T-cell (primary cell): ENCODE results near the gene CCSER1. TPM values are rescaled to one million over a fixed set of nuclear protein-coding genes. Genes with fewer than 3 reads are reported as not detected.

Experiments
- ATAC-seq, 4 experiments: fragments of 200-7000 bp in 3 of 4; fragments of 150-1000 bp in 1 of 4; cut with Tn5 transposase; replicated peaks in 1 of 4; 1 replicate in 3 of 4; 2 replicates in 1 of 4; pipeline ENCODE4 v1.10.0; 2021; ENCODE audit warnings: moderate library complexity in 3 of 4, mild to moderate bottlenecking in 2 of 4, moderate number of reproducible peaks in 1 of 4
- CTCF ChIA-PET, 2 donors: fragments of 300-600 bp; sonication (Branson Sonifier 250); formaldehyde crosslinking; loops; one replicate each; lab custom pipeline; 2022; ENCODE audit warnings: antibody characterized with exemption in 2 of 2; lab: Charles Lee
- POLR2A ChIA-PET, 2 donors: fragments of 300-600 bp; sonication (Branson Sonifier 250); formaldehyde crosslinking; loops; one replicate each; lab custom pipeline; 2022; ENCODE audit warnings: antibody characterized with exemption in 2 of 2; lab: Charles Lee
- DNase-seq, 35 experiments: peaks; one replicate each; pipeline versions ENCODE4 v3.0.0 to v3.0.0-alpha.2; 2013 to 2023
- H3K27ac ChIP-seq: one replicate; pipeline ENCODE4 v1.5.1; 2013; ENCODE audit warnings: low read length
- H3K27me3 ChIP-seq, 2 experiments: replicated peaks in 1 of 2; 1 replicate in 1 of 2; 2 replicates in 1 of 2; pipeline versions ENCODE4 v1.6.1 to v1.7.0; 2013; ENCODE audit warnings: low read length in 1 of 2, mixed read lengths in 1 of 2; ENCODE audit not compliant: control insufficient read depth in 2 of 2, insufficient read depth in 2 of 2; ENCODE audit errors: extremely low read depth in 1 of 2
- H3K36me3 ChIP-seq, 2 donors: 1 replicate in 1 of 2; 2 replicates in 1 of 2; pipeline versions ENCODE4 v1.6.1 to v1.7.0; 2013; ENCODE audit warnings: low read length in 1 of 2; ENCODE audit not compliant: control insufficient read depth in 2 of 2, insufficient read depth in 1 of 2; ENCODE audit errors: extremely low read depth in 1 of 2
- H3K4me1 ChIP-seq, 2 experiments: 1 replicate in 1 of 2; 2 replicates in 1 of 2; pipeline versions ENCODE4 v1.6.1 to v1.7.0; 2013; ENCODE audit warnings: low read length in 2 of 2, mixed read lengths in 1 of 2; ENCODE audit not compliant: insufficient read depth in 2 of 2, control insufficient read depth in 1 of 2; ENCODE audit errors: extremely low read depth in 1 of 2
- H3K4me3 ChIP-seq, 2 donors: 1 replicate in 1 of 2; 2 replicates in 1 of 2; pipeline versions ENCODE4 v1.5.1 to v1.7.0; 2013; ENCODE audit warnings: mild to moderate bottlenecking in 2 of 2, low read length in 1 of 2, moderate library complexity in 1 of 2; ENCODE audit not compliant: control insufficient read depth in 1 of 2; ENCODE audit errors: extremely low read depth in 1 of 2
- H3K9me3 ChIP-seq: 2 replicates; pipeline ENCODE4 v1.7.0; 2013
- H3K27ac Mint-ChIP-seq, 2 donors: one replicate each; pipeline ENCODE4 v1.8.0; 2020 to 2021; ENCODE audit warnings: mild to moderate bottlenecking in 2 of 2, mixed read lengths in 2 of 2
- H3K27me3 Mint-ChIP-seq, 2 donors: one replicate each; pipeline ENCODE4 v1.8.0; 2021 to 2022; ENCODE audit warnings: mixed read lengths in 2 of 2
- H3K36me3 Mint-ChIP-seq: one replicate; pipeline ENCODE4 v1.8.0; 2021; ENCODE audit warnings: mixed read lengths
- H3K4me1 Mint-ChIP-seq, 3 donors: one replicate each; pipeline ENCODE4 v1.8.0; 2020 to 2022; ENCODE audit warnings: mixed read lengths in 3 of 3, mild to moderate bottlenecking in 1 of 3
- H3K4me3 Mint-ChIP-seq, 3 donors: one replicate each; pipeline ENCODE4 v1.8.0; 2020 to 2022; ENCODE audit warnings: mild to moderate bottlenecking in 3 of 3, mixed read lengths in 3 of 3, moderate library complexity in 3 of 3
- H3K9me3 Mint-ChIP-seq, 3 donors: one replicate each; pipeline ENCODE4 v1.8.0; 2020 to 2022; ENCODE audit warnings: mixed read lengths in 3 of 3
- WGBS: methylation state at CpG from one replicate; pipeline ENCODE4 v1.1.5; 2013; ENCODE audit warnings: missing lambda C conversion rate; ENCODE audit not compliant: insufficient coverage; 5-methylcytosine and 5-hydroxymethylcytosine counted together
- total RNA-seq, 35 experiments: library from RNA in 6 of 35; stranded (reverse) in 6 of 35; fragments of 120-200 nt in 1 of 35; gene quantifications; one replicate each; pipeline versions ENCODE4 v1.2.1 to v1.2.4 and lab custom pipeline; 2013 to 2026

CCSER1 gene
- total RNA-seq, 5 donors from 2014 or later (not counting 1 experiment from before 2014, with no cell fraction given): 0.35 to 1.4 (median 0.98) TPM

DNA sequence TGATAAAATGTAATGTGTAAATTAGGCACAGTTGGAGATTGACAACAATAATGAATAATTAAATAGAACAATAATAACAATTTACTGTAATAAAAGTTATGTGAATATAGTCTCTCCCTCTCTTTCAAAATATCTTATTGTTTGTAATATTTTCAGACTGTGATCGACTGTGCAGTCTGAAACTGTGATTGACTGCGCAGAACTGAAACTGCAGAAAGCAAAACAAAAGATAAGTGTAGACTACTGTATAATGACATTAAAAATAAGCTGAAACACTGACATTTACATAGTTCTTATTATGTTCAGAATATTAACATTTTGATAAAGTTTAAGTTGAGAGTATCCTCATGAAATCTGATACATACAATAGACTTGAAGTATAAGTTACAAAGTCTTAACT, 371.0 kb downstream of the CCSER1 start:
- no peak overlapping the region for H3K4me3 ChIP-seq
- WGBS: no CpG with 5 or more reads among the region's 2 CpGs
- Mint-ChIP-seq H3K27me3 (no peaks in the 10 kb centered on the region), H3K4me3 (no peak overlapping the region), H3K4me1 (no peaks in the 10 kb centered on the region), H3K27ac (no peak overlapping the region), H3K36me3 (no peaks in the 10 kb centered on the region), H3K9me3 (peaks cover 4 to 6% (median 4%) of the 10 kb centered on the region in 3 donors)
- H3K9me3 ChIP-seq: no peaks in the 10 kb centered on the region
- H3K27me3 ChIP-seq: no peaks in the 10 kb centered on the region
- H3K27ac ChIP-seq: no peak overlapping the region
- no peaks in the 10 kb centered on the region for H3K4me1 ChIP-seq
- no peak for ATAC-seq
- ChIA-PET POLR2A (no interaction called here), CTCF (no interaction called here)
- no peak for DNase-seq
- H3K36me3 ChIP-seq: no peaks in the 10 kb centered on the region

DNA sequence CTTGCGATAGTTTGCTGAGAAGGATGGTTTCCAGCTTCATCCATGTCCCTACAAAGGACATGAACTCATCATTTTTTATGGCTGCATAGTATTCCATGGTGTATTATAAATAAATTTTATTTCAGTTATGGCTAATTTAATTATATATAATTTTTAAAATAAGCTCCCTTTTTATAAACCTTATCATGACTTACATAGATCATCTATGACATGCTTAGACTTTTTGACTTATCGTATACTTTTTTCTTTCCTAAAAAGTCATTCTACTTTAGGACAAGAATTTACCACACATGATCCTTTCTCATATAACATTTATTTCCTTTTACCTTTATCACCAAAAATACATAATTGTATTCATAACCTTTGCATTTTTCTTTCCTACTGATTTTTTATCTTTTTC, 376.5 kb downstream of the CCSER1 start:
- Histone ChIP-seq H3K27ac (no peak overlapping the region), H3K4me1 (no peaks in the 10 kb centered on the region), H3K36me3 (no peaks in the 10 kb centered on the region), H3K4me3 (no peak overlapping the region), H3K9me3 (no peaks in the 10 kb centered on the region), H3K27me3 (no peaks in the 10 kb centered on the region)
- POLR2A ChIA-PET: no interaction called here
- Mint-ChIP-seq H3K4me3 (no peak overlapping the region), H3K36me3 (no peaks in the 10 kb centered on the region), H3K27ac (no peak overlapping the region), H3K27me3 (no peaks in the 10 kb centered on the region), H3K4me1 (no peaks in the 10 kb centered on the region), H3K9me3 (peaks cover 6 to 15% (median 9%) of the 10 kb centered on the region in 3 donors)
- ATAC-seq (no peak), DNase-seq (no peak)
- WGBS: 100% methylated on average over 1 of the region's 2 CpGs
- CTCF ChIA-PET: no interaction called here

GRCh38 chr4:90515191-90515590, 388.0 kb downstream of the CCSER1 start:
- Histone ChIP-seq H3K4me3 (no peak overlapping the region), H3K27me3 (no peaks in the 10 kb centered on the region), H3K27ac (no peak overlapping the region), H3K9me3 (no peaks in the 10 kb centered on the region), H3K36me3 (no peaks in the 10 kb centered on the region), H3K4me1 (no peaks in the 10 kb centered on the region)
- H3K27me3 Mint-ChIP-seq: no peaks in the 10 kb centered on the region
- H3K36me3 Mint-ChIP-seq: no peaks in the 10 kb centered on the region
- H3K4me1 Mint-ChIP-seq: no peaks in the 10 kb centered on the region
- POLR2A ChIA-PET: interaction anchor here in 1 of 2 donors (0.6 kb wide), 1 partner anchor 1891 kb away, joined by 3 read pairs; no protein-coding TSS in a partner anchor
- H3K27ac Mint-ChIP-seq: no peak overlapping the region
- ATAC-seq: no peak
- peaks cover 0 to 12% (median 3%) of the 10 kb centered on the region in 3 donors for H3K9me3 Mint-ChIP-seq
- H3K4me3 Mint-ChIP-seq: no peak overlapping the region
- CTCF ChIA-PET: no interaction called here
- no peak for DNase-seq

DNA sequence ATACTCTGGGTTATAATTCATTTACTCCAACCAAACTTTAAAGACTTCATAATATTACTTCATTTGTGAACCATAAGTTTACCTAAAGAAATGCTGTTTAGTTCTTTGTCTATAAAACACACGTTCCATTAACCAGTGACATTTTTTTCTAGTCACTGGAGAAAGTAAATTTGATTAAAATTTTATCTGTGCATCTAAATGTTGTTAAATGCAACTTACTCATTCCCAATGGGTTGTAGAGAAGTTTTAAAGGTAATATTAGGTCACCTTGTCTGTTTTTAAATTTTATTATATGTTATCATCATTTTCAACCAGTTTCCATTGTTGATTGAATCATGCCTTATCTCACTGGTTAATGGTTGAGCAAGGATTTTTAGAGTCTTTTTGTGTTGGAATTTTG, 401.4 kb downstream of the CCSER1 start:
- POLR2A ChIA-PET: no interaction called here
- Mint-ChIP-seq H3K4me3 (no peak overlapping the region), H3K27ac (no peak overlapping the region), H3K36me3 (no peaks in the 10 kb centered on the region), H3K9me3 (no peaks in the 10 kb centered on the region), H3K4me1 (no peaks in the 10 kb centered on the region), H3K27me3 (no peaks in the 10 kb centered on the region)
- Histone ChIP-seq H3K9me3 (no peaks in the 10 kb centered on the region), H3K4me1 (no peaks in the 10 kb centered on the region), H3K27ac (no peak overlapping the region), H3K27me3 (no peaks in the 10 kb centered on the region), H3K4me3 (no peak overlapping the region), H3K36me3 (no peaks in the 10 kb centered on the region)
- no CpG with 5 or more reads among the region's 1 CpG for WGBS
- ATAC-seq (no peak), DNase-seq (no peak)
- CTCF ChIA-PET: no interaction called here

GRCh38 chr4:90536408-90536807, 409.2 kb downstream of the CCSER1 start:
- Histone ChIP-seq H3K4me1 (no peaks in the 10 kb centered on the region), H3K4me3 (no peak overlapping the region), H3K36me3 (no peaks in the 10 kb centered on the region), H3K27me3 (no peaks in the 10 kb centered on the region), H3K9me3 (no peaks in the 10 kb centered on the region), H3K27ac (no peak overlapping the region)
- Mint-ChIP-seq H3K4me1 (no peaks in the 10 kb centered on the region), H3K4me3 (no peak overlapping the region), H3K27me3 (no peaks in the 10 kb centered on the region), H3K9me3 (peaks cover 0 to 5% (median 0%) of the 10 kb centered on the region in 3 donors), H3K36me3 (no peaks in the 10 kb centered on the region), H3K27ac (no peak overlapping the region)
- ChIA-PET POLR2A (no interaction called here), CTCF (no interaction called here)
- DNase-seq (no peak), ATAC-seq (no peak)
- WGBS: 100% methylated on average over 1 of the region's 1 CpG

- no peak overlapping the region for H3K4me3 Mint-ChIP-seq
- H3K9me3 Mint-ChIP-seq: peaks cover 0 to 5% (median 0%) of the 10 kb centered on the region in 3 donors
- H3K36me3 ChIP-seq: no peaks in the 10 kb centered on the region
- ChIA-PET CTCF (no interaction called here), POLR2A (no interaction called here)
- no peaks in the 10 kb centered on the region for H3K27me3 ChIP-seq
- H3K27me3 Mint-ChIP-seq: no peaks in the 10 kb centered on the region
- no peak overlapping the region for H3K27ac Mint-ChIP-seq
- H3K4me1 Mint-ChIP-seq: no peaks in the 10 kb centered on the region
- no peaks in the 10 kb centered on the region for H3K9me3 ChIP-seq
- no peaks in the 10 kb centered on the region for H3K4me1 ChIP-seq
- DNase-seq (no peak), ATAC-seq (no peak)
- H3K27ac ChIP-seq: no peak overlapping the region
- H3K36me3 Mint-ChIP-seq: no peaks in the 10 kb centered on the region
- no peak overlapping the region for H3K4me3 ChIP-seq
- 80% methylated on average over 2 of the region's 3 CpGs for WGBS
Measured at GRCh38 chr4:90537491-90537890, 410.3 kb downstream of the CCSER1 start.

DNA sequence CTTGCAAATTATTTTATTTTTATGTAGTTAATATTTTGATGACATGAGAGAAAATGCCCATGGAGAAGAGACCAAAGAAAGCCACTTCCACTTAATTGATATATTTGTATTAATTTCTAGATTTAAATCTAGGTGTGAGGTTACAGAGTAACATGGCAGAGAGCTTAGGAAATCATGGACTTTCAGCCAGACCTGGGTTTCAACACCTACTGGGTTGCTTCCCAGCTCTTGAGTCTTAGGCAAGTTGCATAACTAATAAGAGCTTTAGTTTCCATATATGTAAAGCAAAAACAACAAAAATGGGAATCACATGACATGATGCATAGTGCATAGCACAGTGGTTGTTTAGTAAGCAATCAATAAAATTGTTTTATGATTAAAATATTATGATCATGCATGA, 413.3 kb downstream of the CCSER1 start:
- ChIA-PET CTCF (interaction anchor here in 1 of 2 donors (0.5 kb wide), 1 partner anchor 9 kb away, joined by 3 read pairs; no protein-coding TSS in a partner anchor), POLR2A (no interaction called here)
- DNase-seq (no peak), ATAC-seq (no peak)
- no peaks in the 10 kb centered on the region for H3K27me3 Mint-ChIP-seq
- no peaks in the 10 kb centered on the region for H3K4me1 Mint-ChIP-seq
- no peaks in the 10 kb centered on the region for H3K9me3 ChIP-seq
- H3K27ac Mint-ChIP-seq: no peak overlapping the region
- H3K27ac ChIP-seq: no peak overlapping the region
- no peak overlapping the region for H3K4me3 Mint-ChIP-seq
- H3K4me1 ChIP-seq: no peaks in the 10 kb centered on the region
- no peaks in the 10 kb centered on the region for H3K36me3 Mint-ChIP-seq
- no peak overlapping the region for H3K4me3 ChIP-seq
- H3K36me3 ChIP-seq: no peaks in the 10 kb centered on the region
- peaks cover 0 to 5% (median 0%) of the 10 kb centered on the region in 3 donors for H3K9me3 Mint-ChIP-seq
- no peaks in the 10 kb centered on the region for H3K27me3 ChIP-seq
